A549 treated with AZD9567 at 1 μM for 4 hours (cell line): ENCODE measurements around the gene SNX33. TPM values are rescaled to one million over a fixed set of nuclear protein-coding genes. Genes with fewer than 3 reads are reported as not detected.

Experiments used
- total RNA-seq: library from RNA; stranded (reverse); fragments of 200-300 nt; extraction: Qiagen RNA extraction; gene quantifications from 5 replicates; pipeline ENCODE4 v1.2.3, GENCODE V29; 2022; ENCODE audit not compliant: insufficient read depth

SNX33 gene
- total RNA-seq, result 9.9 to 15.1 TPM (median 14.0 TPM) in 5 replicates

GRCh38 chr15:75647370-75648155 is at the start of gene SNX33:
Gene SNX33 (plus strand): TSS chr15:75647912. CDS start chr15:75649103, 1,191 bp downstream.

GRCh38 chr15:75625542-75626347 is 22.0 kb upstream of the SNX33 start, which contains the start of gene SNUPN:
Gene SNUPN (minus strand): TSS chr15:75625725. CDS start chr15:75621051, 4,674 bp downstream.

GRCh38 chr15:75639709-75640482 is 7.8 kb upstream of the SNX33 start, which contains the start of gene IMP3:
Gene IMP3 (minus strand): TSS chr15:75640224. CDS start chr15:75640168, 56 bp downstream.

Other genes with a start within 250 kb of the SNX33 start
- 24.7 to 36.4 TPM (median 30.4 TPM) in 5 replicates for gene SIN3A, start 196.2 kb upstream of the SNX33 start, total RNA-seq
- gene PTPN9, start 68.6 kb upstream of the SNX33 start, total RNA-seq, result 38.2 to 48.3 TPM (median 43.8 TPM) in 5 replicates
- 25.7 to 44.2 TPM (median 27.4 TPM) in 5 replicates for gene SNUPN, start 22.2 kb upstream of the SNX33 start, total RNA-seq
- 89.0 to 127 TPM (median 126 TPM) in 5 replicates for gene IMP3, start 7.7 kb upstream of the SNX33 start, total RNA-seq
- 0.06 to 0.10 TPM (median 0.09 TPM) in 4 of 5 replicates, not detected in the other for gene CSPG4, start 64.9 kb downstream of the SNX33 start, total RNA-seq
- 33.3 to 52.2 TPM (median 44.5 TPM) in 5 replicates for gene UBE2Q2, start 195.5 kb downstream of the SNX33 start, total RNA-seq